ENCODE data around the gene DDX1. TPM values are rescaled to one million over a fixed set of nuclear protein-coding genes. Genes with fewer than 3 reads are reported as not detected.

Gene DDX1
- polyA plus RNA-seq, 3 donors: 14.1 to 35.4 (median 30.1) TPM

- peaks cover 78% of the 10 kb centered on the region in 2 donors for H3K36me3 ChIP-seq (replicated peaks in 1 of 2; ENCODE audit: control insufficient read depth in 1 of 2, insufficient read depth in 2 of 2, low read length in 2 of 2)
- intact Hi-C loops (cut with micrococcal nuclease): no loop called here
Observed at GRCh38 chr2:15607709-15608391, 16.2 kb downstream of the DDX1 start.

GRCh38 chr2:15608392-15608761 lies 16.7 kb downstream of the DDX1 start:
- no peaks in the 10 kb centered on the region for H3K27me3 Mint-ChIP-seq (ENCODE audit: low read depth in 3 of 3)
- no peaks in the 10 kb centered on the region for H3K4me1 Mint-ChIP-seq
- Histone ChIP-seq H3K4me1 (ENCODE audit: control insufficient read depth in 1 of 2, insufficient read depth in 2 of 2, low read length in 2 of 2) (no peaks in the 10 kb centered on the region), H3K79me2 (ENCODE audit: insufficient read depth, low read length) (no peaks in the 10 kb centered on the region), H3K36me3 (replicated peaks in 1 of 2; ENCODE audit: control insufficient read depth in 1 of 2, insufficient read depth in 2 of 2, low read length in 2 of 2) (peaks cover 76 to 77% of the 10 kb centered on the region in 2 donors), H3K4me3 (replicated peaks in 1 of 3; ENCODE audit: low read depth in 2 of 3, low read length in 3 of 3) (no peak overlapping the region), H3K4me2 (replicated peaks; ENCODE audit: extremely low read depth, low read length, poor library complexity, severe bottlenecking) (no peak overlapping the region), H2AFZ (ENCODE audit: insufficient read depth, low read depth, low read length, poor library complexity, severe bottlenecking) (no peak overlapping the region), H3K27me3 (ENCODE audit: control insufficient read depth in 2 of 2, insufficient read depth in 2 of 2, low read length in 2 of 2) (no peaks in the 10 kb centered on the region), H3K9ac (ENCODE audit: insufficient read depth, low read length, poor library complexity, severe bottlenecking) (no peak overlapping the region), H3K27ac (ENCODE audit: low read depth in 1 of 2, low read length in 2 of 2) (no peak overlapping the region), H4K20me1 (ENCODE audit: insufficient read depth, low read length) (no peaks in the 10 kb centered on the region), H3K9me3 (replicated peaks in 1 of 2; ENCODE audit: control insufficient read depth in 1 of 2, insufficient read depth in 1 of 2, low read length in 2 of 2) (no peaks in the 10 kb centered on the region)
- no peak overlapping the region for H3K4me3 Mint-ChIP-seq
- H3K27ac Mint-ChIP-seq: no peak overlapping the region
- peaks cover 63 to 85% of the 10 kb centered on the region in 2 donors for H3K36me3 Mint-ChIP-seq
- intact Hi-C loops (cut with micrococcal nuclease): no loop called here
- no peak for DNase-seq
- 100% methylated on average over 1 of the region's 4 CpGs for WGBS (ENCODE audit: insufficient coverage)
- no peaks in the 10 kb centered on the region for H3K9me3 Mint-ChIP-seq
- no peak for TF ChIP-seq CTCF (IDR thresholded peaks at IDR 0.05)

More at GRCh38 chr2:15607709-15608391, 16.2 kb downstream of the DDX1 start:
- H3K4me1 Mint-ChIP-seq: no peaks in the 10 kb centered on the region
- no peaks in the 10 kb centered on the region for H3K79me2 ChIP-seq (ENCODE audit: insufficient read depth, low read length)
- H3K4me2 ChIP-seq (replicated peaks; ENCODE audit: extremely low read depth, low read length, poor library complexity, severe bottlenecking): no peak overlapping the region
- H3K27me3 Mint-ChIP-seq (ENCODE audit: low read depth in 3 of 3): no peaks in the 10 kb centered on the region
- DNase-seq: no peak
- no peak for TF ChIP-seq CTCF (IDR thresholded peaks at IDR 0.05)
- no peaks in the 10 kb centered on the region for H3K4me1 ChIP-seq (ENCODE audit: control insufficient read depth in 1 of 2, insufficient read depth in 2 of 2, low read length in 2 of 2)
- H2AFZ ChIP-seq (ENCODE audit: insufficient read depth, low read depth, low read length, poor library complexity, severe bottlenecking): no peak overlapping the region
- H3K27ac Mint-ChIP-seq: no peak overlapping the region
- no peak overlapping the region for H3K27ac ChIP-seq (ENCODE audit: low read depth in 1 of 2, low read length in 2 of 2)
- 100% methylated on average over 4 of the region's 7 CpGs for WGBS (ENCODE audit: insufficient coverage)
- no peaks in the 10 kb centered on the region for H4K20me1 ChIP-seq (ENCODE audit: insufficient read depth, low read length)
- no peak overlapping the region for H3K4me3 Mint-ChIP-seq
- H3K4me3 ChIP-seq (replicated peaks in 1 of 3; ENCODE audit: low read depth in 2 of 3, low read length in 3 of 3): no peak overlapping the region
- no peak overlapping the region for H3K9ac ChIP-seq (ENCODE audit: insufficient read depth, low read length, poor library complexity, severe bottlenecking)
- no peaks in the 10 kb centered on the region for H3K9me3 Mint-ChIP-seq
- no peaks in the 10 kb centered on the region for H3K9me3 ChIP-seq (replicated peaks in 1 of 2; ENCODE audit: control insufficient read depth in 1 of 2, insufficient read depth in 1 of 2, low read length in 2 of 2)
- H3K27me3 ChIP-seq (ENCODE audit: control insufficient read depth in 2 of 2, insufficient read depth in 2 of 2, low read length in 2 of 2): no peaks in the 10 kb centered on the region
- H3K36me3 Mint-ChIP-seq: peaks cover 65 to 85% of the 10 kb centered on the region in 2 donors
